GM10266 (cell line): Measurements from ENCODE around the gene MARVELD3.
"Not testable (repeated sequence)": the region's sequence is repeated elsewhere in the genome, so short reads cannot be mapped to it uniquely, and the experiment has no call there.

Experiments
- DNase-seq: peaks from one replicate; pipeline ENCODE4 v3.0.0; 2012; ENCODE audit errors: extremely low spot score
- TF ChIP-seq, protein P1 (sequence below): IDR thresholded peaks from 2 replicates; pipeline ENCODE4 v1.5.1; 2012; ENCODE audit warnings: mild to moderate bottlenecking, low read depth; ENCODE audit not compliant: control insufficient read depth, insufficient read depth; ENCODE audit errors: missing control alignments

MARVELD3 gene, protein sequence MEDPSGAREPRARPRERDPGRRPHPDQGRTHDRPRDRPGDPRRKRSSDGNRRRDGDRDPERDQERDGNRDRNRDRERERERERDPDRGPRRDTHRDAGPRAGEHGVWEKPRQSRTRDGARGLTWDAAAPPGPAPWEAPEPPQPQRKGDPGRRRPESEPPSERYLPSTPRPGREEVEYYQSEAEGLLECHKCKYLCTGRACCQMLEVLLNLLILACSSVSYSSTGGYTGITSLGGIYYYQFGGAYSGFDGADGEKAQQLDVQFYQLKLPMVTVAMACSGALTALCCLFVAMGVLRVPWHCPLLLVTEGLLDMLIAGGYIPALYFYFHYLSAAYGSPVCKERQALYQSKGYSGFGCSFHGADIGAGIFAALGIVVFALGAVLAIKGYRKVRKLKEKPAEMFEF

DNA sequence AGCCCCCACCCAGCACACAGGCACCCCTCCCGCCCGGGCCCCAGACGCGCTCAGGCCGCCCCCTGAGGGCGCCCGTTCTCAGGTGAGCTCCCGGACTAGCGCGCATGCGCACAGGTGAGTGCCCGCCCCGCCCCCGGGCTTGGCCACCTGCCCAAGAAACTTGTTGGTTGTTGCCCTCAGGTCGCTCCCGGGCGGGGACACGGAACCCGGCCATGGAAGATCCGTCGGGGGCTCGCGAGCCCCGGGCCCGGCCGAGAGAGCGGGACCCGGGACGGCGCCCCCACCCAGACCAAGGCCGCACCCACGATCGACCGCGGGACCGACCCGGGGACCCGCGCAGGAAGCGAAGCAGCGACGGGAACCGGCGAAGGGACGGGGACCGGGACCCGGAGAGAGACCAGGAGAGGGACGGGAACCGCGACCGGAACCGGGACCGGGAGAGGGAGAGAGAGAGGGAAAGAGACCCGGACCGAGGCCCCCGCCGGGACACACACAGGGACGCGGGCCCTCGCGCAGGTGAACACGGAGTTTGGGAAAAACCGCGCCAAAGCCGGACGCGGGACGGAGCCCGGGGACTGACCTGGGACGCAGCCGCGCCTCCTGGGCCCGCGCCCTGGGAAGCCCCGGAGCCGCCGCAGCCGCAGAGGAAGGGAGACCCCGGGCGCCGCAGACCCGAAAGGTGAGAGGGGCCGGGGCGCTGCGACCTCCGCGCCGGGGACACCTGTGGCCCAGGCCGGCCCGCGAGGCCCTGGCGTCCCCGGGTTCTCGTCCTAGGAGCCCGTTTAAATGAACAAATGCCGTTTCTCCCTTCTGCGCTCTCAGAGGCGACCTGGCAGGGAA is at the start of gene MARVELD3:
Gene MARVELD3, plus strand, starts transcription at position 167 of the 840 bp plus-strand sequence. Its CDS starts 46 bp downstream, at position 213.
- peak; percentile 43 for DNase-seq
- TF ChIP-seq, protein P1, sequence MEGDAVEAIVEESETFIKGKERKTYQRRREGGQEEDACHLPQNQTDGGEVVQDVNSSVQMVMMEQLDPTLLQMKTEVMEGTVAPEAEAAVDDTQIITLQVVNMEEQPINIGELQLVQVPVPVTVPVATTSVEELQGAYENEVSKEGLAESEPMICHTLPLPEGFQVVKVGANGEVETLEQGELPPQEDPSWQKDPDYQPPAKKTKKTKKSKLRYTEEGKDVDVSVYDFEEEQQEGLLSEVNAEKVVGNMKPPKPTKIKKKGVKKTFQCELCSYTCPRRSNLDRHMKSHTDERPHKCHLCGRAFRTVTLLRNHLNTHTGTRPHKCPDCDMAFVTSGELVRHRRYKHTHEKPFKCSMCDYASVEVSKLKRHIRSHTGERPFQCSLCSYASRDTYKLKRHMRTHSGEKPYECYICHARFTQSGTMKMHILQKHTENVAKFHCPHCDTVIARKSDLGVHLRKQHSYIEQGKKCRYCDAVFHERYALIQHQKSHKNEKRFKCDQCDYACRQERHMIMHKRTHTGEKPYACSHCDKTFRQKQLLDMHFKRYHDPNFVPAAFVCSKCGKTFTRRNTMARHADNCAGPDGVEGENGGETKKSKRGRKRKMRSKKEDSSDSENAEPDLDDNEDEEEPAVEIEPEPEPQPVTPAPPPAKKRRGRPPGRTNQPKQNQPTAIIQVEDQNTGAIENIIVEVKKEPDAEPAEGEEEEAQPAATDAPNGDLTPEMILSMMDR: no peak

DNA sequence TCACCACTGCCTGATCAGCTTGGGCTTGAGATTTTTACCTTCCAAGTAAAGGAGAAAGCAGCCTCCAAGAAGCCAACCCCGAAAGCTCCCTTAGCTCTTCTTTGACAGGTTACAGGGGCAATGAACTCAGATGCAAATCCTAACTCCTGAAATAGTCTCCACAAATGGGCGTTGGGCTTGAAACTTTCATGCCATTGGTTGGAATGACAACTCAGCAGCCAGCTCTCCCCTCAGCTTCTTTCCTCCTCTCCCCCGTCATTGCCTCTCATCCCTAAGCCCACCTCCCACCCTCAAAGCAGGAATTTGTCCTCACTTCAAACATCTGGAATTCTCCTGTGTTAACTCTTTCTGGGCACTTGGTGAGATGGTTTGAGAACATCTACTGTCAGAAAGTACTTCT is 49.0 kb upstream of the MARVELD3 start, which contains the start of gene TAT:
Gene TAT, minus strand, starts transcription at position 122 of the 400 bp plus-strand sequence. CDS start 677 bp downstream, outside the sequence.
- TF ChIP-seq, protein P1: no peak
- no peak for DNase-seq

DNA sequence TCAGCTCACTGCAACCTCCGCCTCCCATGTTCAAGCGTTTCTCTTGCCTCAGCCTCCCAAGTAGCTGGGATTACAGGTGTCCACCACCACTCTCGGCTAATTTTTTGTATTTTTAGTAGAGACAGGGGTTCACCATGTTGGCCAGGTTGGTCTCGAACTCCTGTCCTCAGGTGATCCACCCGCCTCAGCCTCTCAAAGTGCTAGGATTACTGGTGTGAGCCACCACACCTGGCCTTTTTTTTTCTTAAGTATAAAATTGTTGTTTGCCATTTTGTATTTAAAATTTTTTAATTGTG is 43.5 kb upstream of the MARVELD3 start:
- not testable (repeated sequence) for DNase-seq

DNA sequence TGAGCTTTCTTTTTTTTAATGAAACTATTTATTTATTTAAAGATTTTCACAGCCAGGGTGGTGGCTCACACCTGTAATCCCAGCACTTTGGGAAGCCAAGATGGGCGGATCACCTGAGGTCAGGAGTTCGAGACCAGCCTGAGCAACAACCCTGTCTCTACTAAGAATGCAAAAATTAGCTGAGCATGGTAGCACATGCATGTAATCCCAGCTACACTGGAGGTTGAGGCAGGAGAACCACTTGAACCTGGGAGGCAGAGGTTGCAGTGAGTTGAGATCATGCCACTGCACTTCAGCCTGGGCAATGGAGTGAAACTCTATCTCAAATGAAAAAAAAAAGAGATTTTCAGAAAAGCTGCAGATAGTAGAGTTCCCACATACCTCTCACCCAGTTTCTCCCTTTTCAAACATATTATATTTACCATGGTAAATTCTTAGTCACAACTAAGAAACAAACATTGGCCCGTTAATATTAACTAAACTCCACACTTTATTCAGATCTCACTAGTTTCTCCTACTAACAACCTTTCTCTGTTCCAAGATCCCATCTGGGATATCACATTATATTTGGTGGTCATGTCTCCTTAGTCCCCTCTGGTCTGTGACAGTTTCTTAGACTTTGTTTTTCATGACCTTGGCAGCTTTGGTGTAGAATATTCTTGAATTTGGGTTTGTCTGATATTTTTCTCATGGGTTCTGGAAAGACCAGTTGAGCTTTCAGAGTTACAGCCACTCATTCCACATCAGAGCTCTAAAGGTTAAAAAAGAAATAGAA is 41.3 kb upstream of the MARVELD3 start:
- TF ChIP-seq, protein P1: no peak
- DNase-seq: no peak

DNA sequence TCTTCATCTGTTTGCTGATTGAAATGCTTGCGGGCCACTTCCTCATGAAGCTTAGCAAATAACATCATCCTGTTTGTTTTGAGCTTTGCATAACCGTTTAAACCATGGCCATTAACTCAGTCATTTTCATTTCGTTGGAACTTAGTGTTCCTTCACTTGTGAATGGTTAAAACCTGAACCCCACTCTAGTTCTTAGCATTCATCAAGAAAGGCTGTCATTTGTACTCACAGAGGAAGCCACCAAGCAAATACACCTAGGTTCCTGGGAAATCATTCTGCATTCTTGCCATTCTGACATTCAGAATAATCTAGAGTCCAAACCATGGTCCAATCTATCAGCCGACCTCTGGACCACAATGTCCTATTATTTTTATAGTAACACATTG is 40.7 kb upstream of the MARVELD3 start:
- DNase-seq: no peak
- TF ChIP-seq, protein P1: no peak

DNA sequence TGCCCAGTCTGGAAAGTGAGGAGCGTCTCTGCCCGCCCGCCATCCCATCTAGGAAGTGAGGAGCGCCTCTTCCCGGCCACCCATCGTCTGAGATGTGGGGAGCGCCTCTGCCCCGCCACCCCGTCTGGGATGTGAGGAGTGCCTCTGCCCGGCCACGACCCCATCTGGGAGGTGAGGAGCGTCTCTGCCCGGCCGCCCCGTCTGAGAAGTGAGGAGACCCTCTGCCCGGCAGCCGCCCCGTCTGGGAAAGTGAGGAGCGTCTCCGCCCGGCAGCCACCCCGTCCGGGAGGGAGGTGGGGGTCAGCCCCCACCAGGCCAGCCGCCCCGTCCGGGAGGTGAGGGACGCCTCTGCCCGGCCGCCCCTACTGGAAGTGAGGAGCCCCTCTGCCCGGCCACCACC is 36.6 kb upstream of the MARVELD3 start:
- not testable (repeated sequence) for DNase-seq

DNA sequence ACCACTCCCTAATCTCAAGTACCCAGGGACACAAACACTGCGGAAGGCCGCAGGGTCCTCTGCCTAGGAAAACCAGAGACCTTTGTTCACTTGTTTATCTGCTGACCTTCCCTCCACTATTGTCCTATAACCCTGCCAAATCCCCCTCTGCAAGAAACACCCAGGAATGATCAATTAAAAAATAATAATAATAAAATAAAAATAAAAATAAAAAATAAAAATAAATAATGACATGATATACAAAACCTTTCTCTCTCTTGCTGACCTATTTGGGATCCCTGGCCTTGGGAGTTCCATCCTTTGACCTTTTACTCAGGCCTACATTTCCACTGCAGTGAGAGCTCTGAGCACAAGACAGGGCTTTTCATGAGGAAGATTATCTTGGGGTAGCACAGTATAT is 35.9 kb upstream of the MARVELD3 start:
- DNase-seq: not testable (repeated sequence)

DNA sequence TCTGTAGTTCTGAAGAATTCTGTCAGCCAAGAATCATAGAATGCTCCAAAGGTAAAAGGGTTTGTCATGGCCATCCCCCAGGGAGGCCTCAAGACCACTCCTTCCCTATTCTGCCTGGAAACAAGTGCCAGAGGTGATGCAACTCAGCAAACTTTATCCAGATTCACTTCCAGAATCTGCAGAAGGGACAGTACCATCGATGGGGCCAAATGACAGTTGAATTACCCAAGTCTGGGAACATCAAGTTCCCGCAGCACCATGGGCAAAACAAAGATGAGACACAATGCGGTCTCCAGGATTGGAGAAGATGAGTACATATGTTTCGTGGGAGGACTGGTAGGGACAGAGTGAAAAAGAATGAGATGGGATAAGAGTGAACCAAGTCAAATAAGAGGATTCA is 35.4 kb upstream of the MARVELD3 start:
- TF ChIP-seq, protein P1: no peak
- no peak for DNase-seq
